Uterus (tissue), 4 donors: ENCODE results near the gene UGT1A6. TPM values are rescaled to one million over a fixed set of nuclear protein-coding genes. Genes with fewer than 3 reads are reported as not detected.

ENCODE experiments used
- DNase-seq, 2 donors: peaks; one replicate each; pipeline ENCODE4 v3.0.0-alpha.2; 2019 to 2020
- H3K27ac ChIP-seq, 2 donors: fragments of 200-600 bp; sonication (generic); 1 replicate in 1 of 2; 2 replicates in 1 of 2; pipeline ENCODE4 v1.5.1; 2016 to 2018
- H3K27me3 ChIP-seq, 2 donors: fragments of 200-600 bp; sonication (generic); one replicate each; pipeline ENCODE4 v1.5.1; 2018 to 2019; ENCODE audit warnings: control low read depth in 1 of 2
- H3K36me3 ChIP-seq, 2 donors: fragments of 200-600 bp; sonication (generic); one replicate each; pipeline ENCODE4 v1.5.1; 2019; ENCODE audit warnings: control low read depth in 1 of 2
- H3K4me1 ChIP-seq, 2 donors: fragments of 200-600 bp; sonication (generic); one replicate each; pipeline ENCODE4 v1.5.1; 2018 to 2019; ENCODE audit warnings: control low read depth in 1 of 2
- H3K4me3 ChIP-seq, 2 donors: fragments of 200-600 bp; sonication (generic); 1 replicate in 1 of 2; 2 replicates in 1 of 2; pipeline ENCODE4 v1.5.1; 2018 to 2019; ENCODE audit warnings: mild to moderate bottlenecking in 1 of 2
- H3K9me3 ChIP-seq, 2 donors: fragments of 200-600 bp; sonication (generic); one replicate each; pipeline ENCODE4 v1.5.1; 2019; ENCODE audit warnings: control low read depth in 1 of 2
- CTCF ChIP-seq, 4 experiments: fragments of 200-600 bp in 2 of 4; fragments of 450-650 bp in 2 of 4; sonication (generic) in 2 of 4; IDR thresholded peaks; one replicate each; pipeline ENCODE4 v1.5.1; 2016 to 2019; ENCODE audit warnings: antibody characterized with exemption in 4 of 4, mild to moderate bottlenecking in 2 of 4, moderate library complexity in 1 of 4
- POLR2A ChIP-seq, 2 donors: fragments of 450-650 bp; IDR thresholded peaks; one replicate each; pipeline ENCODE4 v1.6.1; 2016; ENCODE audit warnings: antibody characterized with exemption in 2 of 2, mild to moderate bottlenecking in 1 of 2, moderate library complexity in 1 of 2
- intact Hi-C: fragments of 100-400 bp; cut with DNase I; formaldehyde crosslinking; loops from one replicate; pipeline ENCODE4 v1.15.1; 2023; ENCODE audit warnings: low total_unique reads
- total RNA-seq, 4 donors: library from RNA; depleted of rRNA in 3 of 4; stranded (reverse); fragments of >200 nt in 3 of 4; gene quantifications; one replicate each; pipeline versions ENCODE4 v1.1.0 to v1.2.4, GENCODE V29; 2014 to 2023
- donor health status: DM: yes; HTN: yes; CAD: no.

The UGT1A6 gene
- total RNA-seq, 4 donors from 2014 or later = not detected

- no peak overlapping the region for H3K27ac ChIP-seq
- TF ChIP-seq CTCF (IDR thresholded peaks at IDR 0.05) (no peak), POLR2A (IDR thresholded peaks at IDR 0.05) (no peak)
- H3K36me3 ChIP-seq = no peaks in the 10 kb centered on the region
- H3K27me3 ChIP-seq = no peaks in the 10 kb centered on the region
- DNase-seq = no peak
- H3K4me3 ChIP-seq = no peak overlapping the region
- no peaks in the 10 kb centered on the region for H3K4me1 ChIP-seq
- intact Hi-C loops = no loop called here
- no peaks in the 10 kb centered on the region for H3K9me3 ChIP-seq
Measured at GRCh38 chr2:233807215-233807865, 114.7 kb downstream of the UGT1A6 start.

- Histone ChIP-seq H3K4me3 (no peak overlapping the region), H3K27me3 (no peaks in the 10 kb centered on the region), H3K27ac (no peak overlapping the region), H3K9me3 (no peaks in the 10 kb centered on the region), H3K36me3 (no peaks in the 10 kb centered on the region), H3K4me1 (no peaks in the 10 kb centered on the region)
- intact Hi-C loops = no loop called here
- no peak for DNase-seq
- no peak for TF ChIP-seq POLR2A (IDR thresholded peaks at IDR 0.05)
- no peak for TF ChIP-seq CTCF (IDR thresholded peaks at IDR 0.05)
Measured at GRCh38 chr2:233807966-233808935, 115.6 kb downstream of the UGT1A6 start.

- H3K9me3 ChIP-seq = no peaks in the 10 kb centered on the region
- no peak overlapping the region for H3K27ac ChIP-seq
- H3K36me3 ChIP-seq = no peaks in the 10 kb centered on the region
- intact Hi-C loops = no loop called here
- H3K4me3 ChIP-seq = no peak overlapping the region
- no peaks in the 10 kb centered on the region for H3K4me1 ChIP-seq
- no peak for TF ChIP-seq CTCF (IDR thresholded peaks at IDR 0.05)
- TF ChIP-seq POLR2A (IDR thresholded peaks at IDR 0.05) = no peak
- no peaks in the 10 kb centered on the region for H3K27me3 ChIP-seq
- no peak for DNase-seq
Measured at GRCh38 chr2:233810385-233810784, 117.7 kb downstream of the UGT1A6 start.

- no peak for TF ChIP-seq CTCF (IDR thresholded peaks at IDR 0.05)
- TF ChIP-seq POLR2A (IDR thresholded peaks at IDR 0.05) = no peak
- Histone ChIP-seq H3K36me3 (no peaks in the 10 kb centered on the region), H3K4me1 (no peaks in the 10 kb centered on the region), H3K9me3 (no peaks in the 10 kb centered on the region), H3K27me3 (no peaks in the 10 kb centered on the region), H3K4me3 (no peak overlapping the region), H3K27ac (no peak overlapping the region)
- DNase-seq = no peak
- intact Hi-C loops = no loop called here
Measured at GRCh38 chr2:233811087-233811486, 118.4 kb downstream of the UGT1A6 start.

- Histone ChIP-seq H3K27me3 (no peaks in the 10 kb centered on the region), H3K27ac (no peak overlapping the region), H3K4me3 (no peak overlapping the region), H3K4me1 (no peaks in the 10 kb centered on the region), H3K9me3 (no peaks in the 10 kb centered on the region), H3K36me3 (no peaks in the 10 kb centered on the region)
- no peak for TF ChIP-seq CTCF (IDR thresholded peaks at IDR 0.05)
- no peak for TF ChIP-seq POLR2A (IDR thresholded peaks at IDR 0.05)
- no peak for DNase-seq
- intact Hi-C loops = no loop called here
Measured at GRCh38 chr2:233811732-233812131, 119.0 kb downstream of the UGT1A6 start.
